Spleen (tissue), 11 donors: ENCODE measurements around the gene OLFML2B. TPM values are rescaled to one million over a fixed set of nuclear protein-coding genes. Genes with fewer than 3 reads are reported as not detected.

Experiments used
- DNase-seq: peaks from one replicate; pipeline ENCODE4 v3.0.0-alpha.2; 2020
- H3K27ac ChIP-seq, 8 donors: fragments of 200-600 bp; sonication (generic) in 7 of 8; 1 replicate in 4 of 8; 2 replicates in 4 of 8; pipeline versions ENCODE4 v1.5.0 to v1.8.0; 2016 to 2021; ENCODE audit warnings: inconsistent platforms in 4 of 8, mild to moderate bottlenecking in 4 of 8, moderate library complexity in 1 of 8
- H3K27me3 ChIP-seq, 7 donors: fragments of 200-600 bp; sonication (generic) in 6 of 7; replicated peaks in 1 of 7; 1 replicate in 4 of 7; 2 replicates in 3 of 7; pipeline versions ENCODE4 v1.5.0 to v1.8.0; 2016 to 2021; ENCODE audit warnings: inconsistent platforms in 3 of 7, mild to moderate bottlenecking in 1 of 7
- H3K36me3 ChIP-seq, 6 donors: fragments of 200-600 bp; sonication (generic) in 5 of 6; 1 replicate in 4 of 6; 2 replicates in 2 of 6; pipeline versions ENCODE4 v1.5.0 to v1.8.0; 2016 to 2021; ENCODE audit warnings: inconsistent platforms in 2 of 6
- H3K4me1 ChIP-seq, 6 donors: fragments of 200-600 bp; sonication (generic) in 5 of 6; 1 replicate in 3 of 6; 2 replicates in 3 of 6; pipeline versions ENCODE4 v1.5.0 to v1.8.0; 2016 to 2021; ENCODE audit warnings: inconsistent platforms in 3 of 6
- H3K4me3 ChIP-seq, 8 donors: fragments of 200-600 bp; sonication (generic) in 7 of 8; 1 replicate in 4 of 8; 2 replicates in 4 of 8; pipeline versions ENCODE4 v1.5.0 to v1.8.0; 2016 to 2021; ENCODE audit warnings: inconsistent platforms in 4 of 8, mild to moderate bottlenecking in 4 of 8, moderate library complexity in 2 of 8
- H3K9me3 ChIP-seq, 8 donors: fragments of 200-600 bp; sonication (generic) in 7 of 8; 1 replicate in 4 of 8; 2 replicates in 4 of 8; pipeline versions ENCODE4 v1.5.0 to v1.8.0; 2016 to 2021; ENCODE audit warnings: inconsistent platforms in 4 of 8
- CTCF ChIP-seq, 11 experiments: fragments of 200-600 bp in 7 of 11; fragments of 450-650 bp in 4 of 11; sonication (generic) in 4 of 11; IDR thresholded peaks in 8 of 11; conservative IDR thresholded peaks in 3 of 11; 1 replicate in 7 of 11; 2 replicates in 4 of 11; pipeline versions ENCODE4 v1.4.0 to v1.8.0; 2016 to 2021; ENCODE audit warnings: antibody characterized with exemption in 11 of 11, inconsistent platforms in 4 of 11, mild to moderate bottlenecking in 1 of 11
- POLR2A ChIP-seq, 3 donors: fragments of 450-650 bp; IDR thresholded peaks; one replicate each; pipeline ENCODE4 v1.5.1; 2017; ENCODE audit warnings: antibody characterized with exemption in 3 of 3, mild to moderate bottlenecking in 1 of 3
- POLR2AphosphoS5 ChIP-seq, 3 donors: sonication (generic); formaldehyde crosslinking; IDR thresholded peaks; one replicate each; pipeline ENCODE4 v1.5.1; 2017; ENCODE audit warnings: antibody characterized with exemption in 3 of 3
- WGBS, 5 donors: extraction: QIAGEN DNeasy Blood & Tissue Kit in 3 of 5; methylation state at CpG; one replicate each; pipeline versions ENCODE4 v1.1.5 to v1.1.7; 2013 to 2018; 5-methylcytosine and 5-hydroxymethylcytosine counted together
- intact Hi-C: fragments of 100-400 bp; cut with DNase I; formaldehyde crosslinking; loops from one replicate; pipeline ENCODE4 v1.15.0; 2023; ENCODE audit warnings: low total_unique reads
- polyA plus RNA-seq, 3 donors: library from polyadenylated mRNA; stranded (reverse); fragments of 200-250 nt; gene quantifications; one replicate each; pipeline ENCODE4 v1.2.1, GENCODE V29; 2013
- total RNA-seq, 7 donors: library from RNA; depleted of rRNA in 3 of 7; stranded (reverse); fragments of >200 nt in 3 of 7; fragmentation: NEBNext Ultra II Directional in 4 of 7; extraction: Animal tissue kit (Norgen Biotek cat#: 25700) in 4 of 7; gene quantifications; one replicate each; pipeline versions ENCODE4 v1.1.0 to v1.2.1, GENCODE V29; 2016 to 2021
- donor health status: healthy with polysubstance abuse.
- donor health status: DM: no; HTN: no; CAD: no; lungs with moderate emphysema.
- donor health status: DM: no; HTN: no; CAD: no.
- donor health status: Bipolar disorder and iron deficiency.
- donor health status: healthy.
- donor health status: DM: no; HTN: no; CAD: no.
- donor health status: DM: yes; HTN: yes; CAD: no.

The OLFML2B gene
- total and polyA plus RNA-seq, 10 donors, result 3.0 to 39.7 (median 15.0) TPM

- Histone ChIP-seq H3K4me3 (no peak overlapping the region), H3K4me1 (peaks cover 0 to 16% (median 0%) of the 10 kb centered on the region in 6 donors), H3K9me3 (peaks cover 0 to 16% (median 9%) of the 10 kb centered on the region in 8 donors), H3K27me3 (no peaks in the 10 kb centered on the region), H3K36me3 (no peaks in the 10 kb centered on the region), H3K27ac (no peak overlapping the region)
- intact Hi-C loops, result no loop called here
- DNase-seq, result no peak
- no peak for TF ChIP-seq POLR2AphosphoS5 (IDR thresholded peaks at IDR 0.05)
- no peak for TF ChIP-seq CTCF (IDR thresholded peaks at IDR 0.05 in 8 of 11, conservative IDR thresholded peaks at IDR 0.05 in 3 of 11)
- no peak for TF ChIP-seq POLR2A (IDR thresholded peaks at IDR 0.05)
- 63 to 90% (median 75%) methylated on average over 5 of the region's 5 CpGs for WGBS, 5 donors
These were observed 38.3 kb downstream of the OLFML2B start for GRCh38 chr1:161985301-161985822.

DNA sequence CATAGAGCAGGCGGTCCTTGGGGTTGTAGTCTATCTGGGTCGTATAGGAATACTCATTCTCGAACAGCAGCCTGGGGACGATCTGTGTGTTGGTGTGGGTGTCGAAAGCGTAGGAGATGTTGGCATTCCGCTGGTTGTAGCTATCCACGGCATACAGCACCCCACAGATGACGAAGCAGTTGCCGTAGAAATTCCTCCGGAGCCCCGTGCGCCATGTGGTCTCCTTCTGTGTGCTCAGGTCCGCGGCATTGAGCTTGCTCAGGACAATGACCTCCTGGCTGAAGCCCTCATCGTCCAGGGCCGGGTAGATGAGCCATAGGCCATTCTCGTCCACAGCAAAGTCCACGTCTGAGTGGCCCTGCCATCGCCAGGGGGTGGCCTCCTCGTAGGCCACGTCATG is 39.9 kb downstream of the OLFML2B start:
- DNase-seq, result no peak
- Histone ChIP-seq H3K4me3 (no peak overlapping the region), H3K36me3 (no peaks in the 10 kb centered on the region), H3K4me1 (peaks cover 0 to 2% (median 0%) of the 10 kb centered on the region in 6 donors), H3K27me3 (no peaks in the 10 kb centered on the region), H3K27ac (no peak overlapping the region), H3K9me3 (peaks cover 0 to 16% (median 9%) of the 10 kb centered on the region in 8 donors)
- intact Hi-C loops, result no loop called here
- 89 to 96% (median 93%) methylated on average over 14 to 22 of the region's 22 CpGs for WGBS, 5 donors
- TF ChIP-seq POLR2A (IDR thresholded peaks at IDR 0.05) (no peak), POLR2AphosphoS5 (IDR thresholded peaks at IDR 0.05) (peak in 1 of 3 donors; percentile 29)

DNA sequence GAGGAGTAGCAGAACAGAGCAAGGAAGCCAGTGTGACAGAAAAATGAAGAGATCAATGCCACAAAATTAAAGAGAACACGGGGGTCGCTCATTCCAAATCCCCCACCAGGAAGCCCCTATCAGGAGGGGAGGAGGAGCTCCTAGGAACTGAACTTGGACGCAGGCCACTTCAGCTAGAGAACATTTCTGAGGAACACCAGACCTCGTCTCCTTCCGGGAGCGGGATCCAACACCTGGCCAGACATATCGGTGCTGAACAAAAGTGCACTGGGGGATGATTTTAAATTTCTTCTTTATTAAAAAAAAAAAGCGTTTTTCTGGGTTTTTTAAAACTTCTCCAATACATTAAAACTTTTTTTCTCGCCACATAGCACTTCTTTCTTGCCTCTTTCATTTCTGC is 40.8 kb downstream of the OLFML2B start:
- TF ChIP-seq POLR2A (IDR thresholded peaks at IDR 0.05) (no peak), CTCF (IDR thresholded peaks at IDR 0.05 in 8 of 11, conservative IDR thresholded peaks at IDR 0.05 in 3 of 11) (no peak)
- H3K27ac ChIP-seq, result no peak overlapping the region
- H3K4me1 ChIP-seq, result no peaks in the 10 kb centered on the region
- 66 to 84% (median 76%) methylated on average over 9 of the region's 9 CpGs for WGBS, 5 donors
- peaks cover 0 to 12% (median 9%) of the 10 kb centered on the region in 8 donors for H3K9me3 ChIP-seq
- H3K27me3 ChIP-seq, result no peaks in the 10 kb centered on the region
- no peak overlapping the region for H3K4me3 ChIP-seq
- intact Hi-C loops, result no loop called here
- no peak for DNase-seq
- no peaks in the 10 kb centered on the region for H3K36me3 ChIP-seq

GRCh38 chr1:161982507-161982895 is 41.2 kb downstream of the OLFML2B start:
- intact Hi-C loops, result no loop called here
- 37 to 46% (median 41%) methylated on average over 5 of the region's 5 CpGs for WGBS, 5 donors
- no peak for DNase-seq
- no peak overlapping the region for H3K4me3 ChIP-seq
- peaks cover 0 to 8% (median 6%) of the 10 kb centered on the region in 8 donors for H3K9me3 ChIP-seq
- no peak for TF ChIP-seq POLR2A (IDR thresholded peaks at IDR 0.05)
- TF ChIP-seq POLR2AphosphoS5 (IDR thresholded peaks at IDR 0.05), result no peak
- no peak for TF ChIP-seq CTCF (IDR thresholded peaks at IDR 0.05 in 8 of 11, conservative IDR thresholded peaks at IDR 0.05 in 3 of 11)
- no peaks in the 10 kb centered on the region for H3K27me3 ChIP-seq
- no peak overlapping the region for H3K27ac ChIP-seq
- no peaks in the 10 kb centered on the region for H3K36me3 ChIP-seq
- H3K4me1 ChIP-seq, result no peaks in the 10 kb centered on the region
